ENCODE results near the gene PLXND1.
A peak's percentile ranks its signal among the peaks of the same experiment; 100 is the strongest.

PLXND1 gene

GRCh38 chr3:129590215-129590614 is 16.3 kb downstream of the PLXND1 start:
- TF ChIP-seq POLR2A (IDR thresholded peaks at IDR 0.05; ENCODE audit: extremely low read depth, insufficient read length) (no peak), MAX (IDR thresholded peaks at IDR 0.05; ENCODE audit: low read depth, low read length) (no peak), MYC (IDR thresholded peaks at IDR 0.05; ENCODE audit: low read depth, low read length) (no peak)
- TF ChIP-seq, protein P1, sequence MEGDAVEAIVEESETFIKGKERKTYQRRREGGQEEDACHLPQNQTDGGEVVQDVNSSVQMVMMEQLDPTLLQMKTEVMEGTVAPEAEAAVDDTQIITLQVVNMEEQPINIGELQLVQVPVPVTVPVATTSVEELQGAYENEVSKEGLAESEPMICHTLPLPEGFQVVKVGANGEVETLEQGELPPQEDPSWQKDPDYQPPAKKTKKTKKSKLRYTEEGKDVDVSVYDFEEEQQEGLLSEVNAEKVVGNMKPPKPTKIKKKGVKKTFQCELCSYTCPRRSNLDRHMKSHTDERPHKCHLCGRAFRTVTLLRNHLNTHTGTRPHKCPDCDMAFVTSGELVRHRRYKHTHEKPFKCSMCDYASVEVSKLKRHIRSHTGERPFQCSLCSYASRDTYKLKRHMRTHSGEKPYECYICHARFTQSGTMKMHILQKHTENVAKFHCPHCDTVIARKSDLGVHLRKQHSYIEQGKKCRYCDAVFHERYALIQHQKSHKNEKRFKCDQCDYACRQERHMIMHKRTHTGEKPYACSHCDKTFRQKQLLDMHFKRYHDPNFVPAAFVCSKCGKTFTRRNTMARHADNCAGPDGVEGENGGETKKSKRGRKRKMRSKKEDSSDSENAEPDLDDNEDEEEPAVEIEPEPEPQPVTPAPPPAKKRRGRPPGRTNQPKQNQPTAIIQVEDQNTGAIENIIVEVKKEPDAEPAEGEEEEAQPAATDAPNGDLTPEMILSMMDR (IDR thresholded peaks at IDR 0.05; ENCODE audit: low read depth, low read length), result no peak
- no peak overlapping the region for H3K4me3 ChIP-seq (ENCODE audit: low read depth, low read length)
- DNase-seq (ENCODE audit: low read depth), result no peak

DNA sequence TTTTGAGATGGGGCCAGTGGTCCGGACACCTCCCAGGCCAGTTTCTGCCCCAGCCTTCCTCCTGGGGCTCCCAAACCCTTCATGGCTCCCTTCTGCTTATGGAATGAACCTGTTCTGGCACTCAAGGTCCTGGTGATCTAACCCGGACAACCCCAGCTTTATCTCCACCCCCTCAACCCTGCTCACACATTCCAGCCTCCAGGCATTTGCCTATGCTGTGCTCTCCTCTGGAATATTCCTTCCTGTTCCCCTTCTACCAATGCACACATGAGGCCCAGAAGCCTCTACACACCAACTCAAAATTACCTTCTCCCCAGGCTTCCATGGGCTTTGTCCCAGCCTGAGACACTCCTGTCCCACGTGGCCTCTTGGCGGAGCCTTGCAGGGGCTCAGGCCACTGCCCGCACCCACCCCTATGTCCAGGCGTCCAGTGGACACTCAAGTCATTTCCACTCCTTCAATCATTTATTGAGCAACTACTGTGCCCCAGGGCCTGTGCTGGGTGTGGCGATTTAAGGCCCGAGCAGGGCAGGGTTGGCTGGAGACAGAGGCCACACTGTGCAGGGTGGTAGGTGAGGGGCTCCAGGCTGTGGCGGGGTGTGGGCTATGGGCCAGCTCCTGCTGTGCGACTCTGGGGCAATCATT is 18.8 kb downstream of the PLXND1 start:
- H3K4me3 ChIP-seq (ENCODE audit: low read depth, low read length), result no peak overlapping the region
- TF ChIP-seq, protein P1 (IDR thresholded peaks at IDR 0.05; ENCODE audit: low read depth, low read length), result no peak
- no peak for TF ChIP-seq MAX (IDR thresholded peaks at IDR 0.05; ENCODE audit: low read depth, low read length)
- no peak for TF ChIP-seq POLR2A (IDR thresholded peaks at IDR 0.05; ENCODE audit: extremely low read depth, insufficient read length)
- TF ChIP-seq MYC (IDR thresholded peaks at IDR 0.05; ENCODE audit: low read depth, low read length), result no peak
- DNase-seq (ENCODE audit: low read depth), result peak; percentile 55

GRCh38 chr3:129586746-129587430 is 19.6 kb downstream of the PLXND1 start:
- TF ChIP-seq POLR2A (IDR thresholded peaks at IDR 0.05; ENCODE audit: extremely low read depth, insufficient read length) (no peak), MYC (IDR thresholded peaks at IDR 0.05; ENCODE audit: low read depth, low read length) (no peak), MAX (IDR thresholded peaks at IDR 0.05; ENCODE audit: low read depth, low read length) (no peak)
- TF ChIP-seq, protein P1 (IDR thresholded peaks at IDR 0.05; ENCODE audit: low read depth, low read length), result no peak
- DNase-seq (ENCODE audit: low read depth), result no peak
- no peak overlapping the region for H3K4me3 ChIP-seq (ENCODE audit: low read depth, low read length)

GRCh38 chr3:129585949-129586657 is 20.4 kb downstream of the PLXND1 start:
- TF ChIP-seq POLR2A (IDR thresholded peaks at IDR 0.05; ENCODE audit: extremely low read depth, insufficient read length) (no peak), MAX (IDR thresholded peaks at IDR 0.05; ENCODE audit: low read depth, low read length) (no peak), MYC (IDR thresholded peaks at IDR 0.05; ENCODE audit: low read depth, low read length) (no peak)
- TF ChIP-seq, protein P1 (IDR thresholded peaks at IDR 0.05; ENCODE audit: low read depth, low read length), result no peak
- H3K4me3 ChIP-seq (ENCODE audit: low read depth, low read length), result no peak overlapping the region
- DNase-seq (ENCODE audit: low read depth), result no peak

- TF ChIP-seq POLR2A (IDR thresholded peaks at IDR 0.05; ENCODE audit: extremely low read depth, insufficient read length), result no peak
- no peak for TF ChIP-seq MYC (IDR thresholded peaks at IDR 0.05; ENCODE audit: low read depth, low read length)
- TF ChIP-seq, protein P1 (IDR thresholded peaks at IDR 0.05; ENCODE audit: low read depth, low read length), result no peak
- TF ChIP-seq MAX (IDR thresholded peaks at IDR 0.05; ENCODE audit: low read depth, low read length), result no peak
- no peak overlapping the region for H3K4me3 ChIP-seq (ENCODE audit: low read depth, low read length)
- no peak for DNase-seq (ENCODE audit: low read depth)
These were observed 21.8 kb downstream of the PLXND1 start for GRCh38 chr3:129584631-129585030.

Measured in NB4 (cell line).